HG03565 (cell line): Measurements from ENCODE around the gene APP.
"Not testable (repeated sequence)": the region's sequence is repeated elsewhere in the genome, so short reads cannot be mapped to it uniquely, and the experiment has no call there.

Source experiments
- ATAC-seq: cut with Tn5 transposase; IDR thresholded peaks from one replicate; pipeline ENCODE4 v1.9.1; 2021; ENCODE audit warnings: mild to moderate bottlenecking, moderate library complexity; ENCODE audit not compliant: unreplicated experiment

Gene APP

DNA sequence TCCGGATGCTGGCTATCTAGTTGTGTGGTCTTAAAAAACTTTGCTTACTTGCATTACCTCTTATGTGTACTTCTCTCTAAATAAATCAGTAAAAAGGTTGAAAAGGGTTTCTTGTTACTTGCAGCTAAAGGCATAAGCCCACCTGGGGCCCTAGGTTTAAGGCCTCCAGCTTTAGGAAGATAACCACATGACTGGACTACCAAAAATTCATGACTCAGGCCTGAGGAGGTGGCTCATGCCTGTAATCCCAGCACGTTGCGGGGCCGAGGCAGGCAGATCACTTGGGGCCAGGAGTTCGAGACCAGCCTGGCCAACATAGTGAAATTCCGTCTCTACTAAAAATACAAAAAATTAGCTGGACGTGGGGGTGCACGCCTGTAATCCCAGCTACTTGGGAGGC is 142.9 kb downstream of the APP start:
- no peak for ATAC-seq

DNA sequence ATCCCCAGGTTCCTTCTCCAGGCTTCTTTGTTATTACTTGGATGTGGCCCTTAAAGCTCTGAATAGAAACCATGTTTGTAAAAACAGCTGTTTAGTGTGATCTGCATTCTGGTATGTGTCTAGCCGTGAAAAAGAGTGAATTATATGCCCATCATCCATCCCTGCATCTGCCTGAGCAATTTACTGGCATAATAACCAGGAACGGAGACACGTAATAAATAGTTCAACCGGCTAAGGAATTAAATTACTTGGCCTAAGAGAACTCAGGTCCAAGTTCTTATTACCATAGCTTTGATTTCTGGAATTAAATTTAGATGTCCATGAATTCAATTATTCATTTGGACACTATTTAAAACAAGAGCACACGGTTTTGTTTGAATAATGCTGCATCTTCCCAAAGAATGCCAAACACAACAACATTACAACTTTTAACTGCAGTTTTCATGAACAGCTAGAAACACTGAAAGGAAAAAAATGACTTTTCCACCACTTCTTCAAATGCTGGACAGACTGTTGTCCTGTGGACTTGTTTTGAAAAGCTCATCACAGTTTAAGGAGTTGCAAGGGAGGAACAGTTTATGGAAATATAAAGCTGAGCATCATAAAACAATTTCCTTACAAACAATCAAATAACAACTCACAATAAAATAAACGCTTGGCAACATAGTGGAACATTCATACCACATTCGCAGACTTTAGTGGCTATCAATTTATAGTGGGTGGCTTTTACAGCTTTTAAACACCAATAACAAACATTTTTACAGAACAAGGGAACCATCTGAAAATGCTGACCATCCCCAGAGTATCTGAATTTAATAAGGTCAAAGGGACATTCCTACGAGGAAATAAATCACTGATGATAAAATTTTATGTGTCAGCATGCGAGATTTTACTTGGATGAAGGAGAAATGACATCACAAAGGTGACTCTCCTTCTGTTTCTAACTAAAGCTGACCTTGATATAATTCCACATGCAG is 144.7 kb downstream of the APP start:
- no peak for ATAC-seq

DNA sequence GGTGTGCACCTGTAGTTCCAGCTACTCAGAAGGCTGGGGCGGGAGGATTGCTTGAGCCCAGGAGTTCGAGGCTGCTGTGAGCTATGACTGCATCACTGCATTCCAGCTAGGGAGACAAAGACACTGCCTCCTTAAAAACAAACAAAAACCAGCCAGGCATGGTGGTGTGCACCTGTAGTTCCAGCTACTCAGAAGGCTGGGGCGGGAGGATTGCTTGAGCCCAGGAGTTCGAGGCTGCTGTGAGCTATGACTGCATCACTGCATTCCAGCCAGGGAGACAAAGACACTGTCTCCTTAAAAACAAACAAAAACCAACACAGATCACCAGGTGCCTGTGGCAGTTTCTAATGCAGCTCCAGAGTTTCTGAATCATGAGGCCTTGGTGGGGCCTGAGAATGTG is 147.2 kb downstream of the APP start:
- ATAC-seq: not testable (repeated sequence)

DNA sequence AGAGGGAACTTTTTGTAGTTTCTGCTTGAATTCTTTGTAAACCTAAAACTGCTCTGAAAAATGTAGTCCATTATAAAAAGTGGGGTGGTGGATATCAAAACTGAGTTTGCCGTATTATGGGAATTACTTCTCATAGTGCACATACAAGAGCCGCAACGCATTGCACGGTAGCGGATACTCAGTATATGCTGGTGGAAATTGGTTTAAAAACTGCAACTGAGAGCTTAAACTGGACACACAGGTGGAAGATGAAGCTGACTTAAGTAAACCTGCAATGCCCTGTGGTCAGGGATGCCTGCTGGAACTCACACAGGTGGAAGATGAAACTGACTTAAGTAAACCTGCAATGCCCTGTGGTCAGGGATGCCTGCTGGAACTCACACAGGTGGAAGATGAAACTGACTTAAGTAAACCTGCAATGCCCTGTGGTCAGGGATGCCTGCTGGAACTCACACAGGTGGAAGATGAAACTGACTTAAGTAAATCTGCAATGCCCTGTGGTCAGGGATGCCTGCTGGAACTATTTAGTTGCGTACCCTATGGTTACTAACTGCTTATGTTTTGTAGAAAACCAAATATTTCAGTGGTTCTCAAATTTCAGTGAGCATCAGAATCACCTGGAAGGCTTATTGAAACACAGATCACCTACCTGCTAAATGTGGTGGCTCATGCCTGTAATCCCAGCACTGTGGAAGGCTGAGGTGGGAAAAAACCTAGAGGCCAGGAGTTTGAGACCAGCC is 147.8 kb downstream of the APP start:
- ATAC-seq: not testable (repeated sequence)

DNA sequence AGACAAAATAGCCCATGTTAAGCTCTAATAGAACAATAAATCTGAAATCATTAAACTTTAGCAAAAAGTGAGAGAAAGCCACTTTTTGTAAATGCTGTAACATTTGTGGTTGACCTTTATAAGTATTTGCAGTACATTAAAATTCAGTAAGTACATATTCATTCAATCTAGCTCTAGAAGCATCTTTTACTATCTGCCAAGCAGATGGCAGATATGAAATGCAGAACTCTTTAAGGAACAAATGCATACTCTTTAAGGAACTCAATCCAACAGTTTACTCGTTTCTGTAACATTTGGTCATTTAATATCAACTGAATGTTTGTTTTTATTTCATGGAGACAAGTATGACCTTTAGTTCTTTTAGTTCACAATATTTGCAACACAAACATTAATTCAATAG is 150.1 kb downstream of the APP start:
- ATAC-seq: no peak

DNA sequence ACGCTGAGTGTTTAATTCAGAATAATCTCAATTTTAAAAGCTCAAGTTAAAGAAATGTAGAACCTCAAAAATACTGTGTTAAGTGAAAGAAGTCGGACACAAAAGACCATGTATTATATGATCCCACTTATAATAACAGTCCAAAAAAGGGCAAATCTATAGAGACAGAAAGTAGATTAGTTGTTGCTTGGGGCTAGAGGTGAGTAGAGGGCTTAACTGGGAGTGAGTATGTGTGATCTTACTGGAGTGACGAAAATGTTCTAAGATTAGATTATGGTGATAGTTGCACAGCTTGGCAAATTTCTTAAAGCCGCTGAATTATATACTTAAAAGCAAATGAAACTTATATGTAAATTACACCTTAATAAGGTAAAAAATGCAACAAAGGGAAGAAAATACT is 150.5 kb downstream of the APP start:
- ATAC-seq: no peak

DNA sequence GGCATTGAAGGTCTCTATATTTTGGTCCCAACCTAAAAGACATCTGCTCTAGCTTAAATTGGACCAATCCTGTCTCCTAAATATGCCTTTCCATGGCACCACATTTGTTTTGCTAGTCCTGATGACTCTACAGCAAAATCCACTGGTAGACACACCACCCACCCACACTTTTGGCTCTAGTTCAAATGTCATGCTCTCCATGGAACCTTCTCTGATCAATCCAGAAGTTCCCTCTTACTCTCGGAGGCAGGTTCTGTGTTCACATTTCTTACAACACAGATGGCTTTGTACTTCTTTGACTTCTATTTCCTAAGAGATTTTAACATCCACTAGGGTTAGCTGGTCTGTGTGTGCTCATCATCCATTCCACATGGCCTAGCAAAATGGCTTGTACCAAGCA is 151.3 kb downstream of the APP start:
- no peak for ATAC-seq

DNA sequence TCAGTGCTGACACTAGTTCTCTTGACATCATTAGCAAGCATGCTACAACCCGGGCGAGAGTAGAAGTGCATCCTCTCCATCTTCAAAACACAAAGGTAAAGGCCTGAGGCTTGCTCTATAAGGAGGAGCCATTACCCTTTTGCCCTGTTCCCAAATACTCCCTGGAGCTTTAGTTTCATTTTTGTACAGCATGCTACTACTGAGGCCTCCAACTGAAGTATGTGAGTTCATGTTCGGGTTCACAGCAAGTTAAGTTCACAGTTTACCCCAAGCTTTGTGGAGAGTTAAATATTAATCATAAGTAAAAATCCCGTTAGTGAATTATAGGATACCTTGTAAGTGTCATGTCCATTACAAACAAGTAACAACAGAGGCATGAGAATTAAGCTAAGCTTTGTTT is 156.6 kb downstream of the APP start:
- ATAC-seq: no peak

DNA sequence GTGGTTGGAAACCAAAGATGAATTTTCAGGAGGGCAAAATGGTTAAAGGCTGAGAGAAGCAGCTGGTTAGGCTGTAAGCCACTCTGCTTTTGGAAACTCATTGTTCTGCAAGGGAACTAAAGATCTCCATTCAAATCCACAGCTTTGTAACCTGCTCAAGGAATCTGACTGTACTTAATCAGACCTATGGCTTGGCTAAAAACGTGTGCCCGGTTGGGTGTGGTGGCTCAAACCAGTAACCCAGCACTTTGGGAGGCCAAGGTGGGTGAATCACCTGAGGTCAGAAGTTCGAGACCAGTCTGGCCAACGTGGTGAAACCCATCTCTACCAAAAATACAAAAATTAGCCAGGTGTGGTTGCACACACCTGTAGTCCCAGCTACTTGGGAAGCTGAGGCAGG is 158.1 kb downstream of the APP start:
- ATAC-seq: not testable (repeated sequence)

DNA sequence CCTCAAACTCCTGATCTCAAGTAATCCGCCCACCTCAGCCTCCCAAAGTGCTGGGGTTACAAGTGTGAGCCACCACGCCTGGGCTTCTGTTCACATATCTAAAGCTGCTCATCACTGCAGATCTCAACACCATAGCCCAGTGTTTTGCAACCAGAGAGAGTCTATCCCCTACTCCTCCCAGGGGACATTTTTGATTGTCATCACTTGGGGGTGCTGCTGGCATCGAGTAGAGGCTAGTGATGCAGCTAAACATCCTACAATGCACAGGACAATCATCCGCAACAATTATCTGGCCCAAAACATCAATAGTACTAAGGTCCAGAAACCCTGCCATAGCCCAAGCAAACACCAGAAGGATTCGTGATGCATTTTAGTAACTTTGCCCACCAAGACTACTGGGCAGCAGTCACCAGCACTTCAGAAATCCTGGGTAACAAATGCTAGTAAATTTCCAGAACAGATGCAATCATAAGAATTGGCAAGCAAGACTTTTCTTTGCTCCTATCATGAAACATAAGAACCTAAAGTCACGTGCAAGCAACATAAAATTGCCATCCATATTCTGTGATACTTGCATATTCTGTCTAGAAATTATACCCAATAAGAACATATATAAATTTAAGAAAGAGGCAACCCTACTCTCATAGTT is 159.2 kb downstream of the APP start:
- no peak for ATAC-seq

DNA sequence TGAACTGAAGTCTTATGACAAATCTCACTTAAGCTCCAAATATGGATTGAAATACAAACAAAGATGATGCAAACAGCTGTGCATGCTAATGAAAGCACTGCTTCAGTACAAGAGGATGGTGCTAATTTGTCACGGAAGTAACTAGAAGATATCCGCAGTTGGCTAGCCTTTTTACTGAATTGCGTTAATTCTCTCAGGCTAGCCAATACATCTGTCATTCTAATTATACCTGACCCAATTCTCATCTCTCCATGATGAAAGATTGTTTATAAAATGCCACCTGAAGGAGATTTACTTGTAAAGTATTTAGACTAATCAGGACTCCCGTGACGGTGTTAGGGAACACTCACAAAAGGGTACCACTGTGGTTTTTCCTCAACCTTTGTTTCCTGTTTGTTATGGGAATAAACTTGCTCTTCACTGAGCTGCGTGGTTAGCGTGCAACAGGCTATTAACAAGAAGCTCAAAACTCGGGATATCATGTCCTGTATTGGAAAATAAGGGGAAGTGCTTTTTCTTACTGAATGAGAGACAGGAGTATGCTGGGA is 162.5 kb downstream of the APP start:
- no peak for ATAC-seq

DNA sequence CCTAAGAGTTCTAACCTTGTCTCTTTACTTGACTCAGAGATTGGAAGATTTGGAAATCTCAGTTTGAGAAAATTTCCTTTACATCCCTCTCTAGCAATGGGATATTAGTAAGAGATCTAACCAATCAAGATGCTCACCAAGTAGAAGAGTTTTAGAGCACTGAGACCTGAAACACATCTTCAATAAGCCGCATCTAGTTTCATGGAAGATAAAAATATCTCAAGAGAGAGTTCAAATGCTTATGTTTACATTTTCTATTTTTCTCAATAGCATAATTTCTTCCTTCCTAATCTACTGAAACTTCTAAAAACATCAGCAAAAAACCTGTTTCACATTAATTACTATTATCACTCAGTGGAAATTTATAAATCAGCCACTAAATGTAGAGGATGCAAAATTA is 165.1 kb downstream of the APP start:
- ATAC-seq: no peak

DNA sequence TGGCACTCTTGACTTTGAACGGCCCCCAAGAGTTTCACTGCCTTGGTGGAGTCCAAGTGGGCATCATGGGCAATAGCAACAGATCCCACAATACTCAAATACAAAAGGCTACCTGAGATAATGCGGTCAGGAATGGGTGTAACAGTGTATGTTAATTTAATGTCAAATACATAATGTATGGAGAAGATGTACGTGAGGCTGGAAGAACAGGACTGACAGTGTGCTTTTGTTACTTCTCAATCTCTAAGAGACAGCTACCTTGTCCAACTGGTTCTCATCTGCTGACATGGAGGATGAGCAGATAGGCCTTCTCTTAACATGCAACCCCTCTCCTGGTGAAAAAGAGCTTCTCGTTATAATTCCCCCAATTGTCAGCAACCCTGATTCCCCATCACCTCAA is 167.2 kb downstream of the APP start:
- ATAC-seq: no peak

DNA sequence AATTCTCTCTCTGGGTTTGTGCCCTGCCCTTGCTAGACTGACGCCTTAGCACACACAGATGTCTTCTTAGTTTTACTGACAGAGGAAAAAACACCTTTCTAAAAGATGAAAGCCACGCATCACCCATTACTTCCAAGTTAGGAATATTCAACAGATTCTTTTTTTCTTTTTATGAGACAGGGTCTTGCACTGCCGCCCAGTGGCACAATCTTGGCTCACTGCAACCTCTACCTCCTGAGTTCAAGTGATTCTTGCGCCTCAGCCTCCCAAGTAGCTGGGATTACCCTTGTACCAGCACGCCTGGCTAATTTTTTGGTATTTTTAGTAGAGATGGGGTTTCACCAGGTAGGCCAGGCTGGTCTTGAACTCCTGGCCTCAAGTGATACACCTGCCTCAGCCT is 169.2 kb downstream of the APP start:
- ATAC-seq: no peak

DNA sequence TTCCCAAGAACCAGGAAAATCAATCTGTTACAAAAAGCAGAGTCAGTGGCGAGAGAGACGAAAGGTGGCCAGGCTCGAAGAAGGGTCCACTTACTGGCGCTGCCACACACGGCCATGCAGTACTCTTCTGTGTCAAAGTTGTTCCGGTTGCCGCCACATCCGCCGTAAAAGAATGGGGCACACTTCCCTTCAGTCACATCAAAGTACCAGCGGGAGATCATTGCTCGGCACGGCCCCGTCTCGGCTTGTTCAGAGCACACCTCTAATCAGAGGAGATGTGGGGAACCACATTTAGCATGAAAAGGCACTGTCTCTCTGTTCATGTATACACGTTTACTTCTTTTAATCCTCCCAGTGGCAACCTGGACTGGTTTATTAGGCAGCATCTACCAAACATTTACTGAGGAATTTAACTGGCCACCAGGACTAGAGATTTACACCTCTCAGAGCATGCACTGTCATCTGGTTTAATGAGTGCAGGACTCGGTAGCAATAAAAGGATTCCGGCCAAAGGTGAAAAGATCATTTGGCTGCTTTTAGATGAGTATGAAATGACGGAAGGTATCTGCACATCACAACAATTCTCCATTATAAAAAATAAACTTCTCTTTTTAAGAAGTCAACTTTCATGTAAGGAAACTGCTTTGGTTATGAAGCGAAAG is 170.5 kb downstream of the APP start:
- ATAC-seq: no peak

DNA sequence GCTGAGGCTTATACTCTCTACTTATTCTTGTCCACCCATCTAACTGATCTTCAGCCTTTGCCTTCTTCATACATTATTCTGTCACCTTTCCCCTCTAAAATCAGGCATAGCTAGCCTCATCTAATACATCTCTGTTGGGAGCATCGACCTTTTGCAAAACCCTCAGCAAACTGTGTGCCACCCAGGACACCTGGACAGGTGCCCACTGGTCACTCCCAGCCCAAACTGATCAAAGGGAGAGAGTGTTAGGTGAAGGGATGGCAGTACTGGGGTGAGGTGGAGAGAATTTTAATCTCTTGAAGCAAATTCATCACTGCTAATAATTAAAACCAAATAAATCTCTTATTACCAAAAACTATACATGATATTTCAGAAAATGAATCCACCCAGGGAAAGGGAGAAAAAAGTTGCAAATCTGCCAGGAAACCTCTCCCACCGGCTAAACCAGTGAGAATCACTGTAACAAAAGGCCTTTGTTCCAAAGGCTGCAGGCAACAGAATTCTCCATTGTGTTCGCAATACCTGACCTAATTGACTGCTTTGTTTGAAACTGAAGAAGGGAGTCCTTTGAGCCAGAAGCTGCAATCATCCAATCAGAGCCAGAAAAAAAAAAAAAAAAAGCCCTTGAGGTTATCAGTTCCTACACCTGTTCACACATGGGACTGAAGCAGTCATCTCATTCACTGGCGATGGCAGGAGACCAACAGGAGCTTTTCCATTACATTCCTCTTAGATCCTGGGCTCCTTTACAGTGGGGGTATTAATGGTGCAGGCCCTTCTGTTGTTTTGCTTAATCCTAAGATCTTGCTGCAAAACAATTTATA is 172.6 kb downstream of the APP start:
- no peak for ATAC-seq

DNA sequence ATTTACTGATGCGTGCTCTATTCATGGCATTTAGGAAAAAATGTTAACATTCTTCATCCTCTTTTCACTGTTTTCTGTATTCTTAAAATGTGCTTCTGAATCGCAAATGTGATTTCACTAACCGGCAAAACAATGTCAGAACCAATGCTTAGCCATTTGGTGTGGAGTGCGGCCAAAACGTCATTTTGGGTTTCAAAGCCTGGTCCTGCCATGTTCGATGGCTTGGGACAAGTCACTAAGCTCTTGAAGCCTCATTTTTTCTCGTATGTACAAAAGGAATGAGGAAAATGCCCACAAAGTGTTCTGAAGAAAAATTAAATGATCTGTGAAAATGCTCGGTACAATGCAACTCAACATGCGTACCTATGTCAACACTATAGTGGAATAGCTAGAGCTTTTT is 175.3 kb downstream of the APP start:
- no peak for ATAC-seq

DNA sequence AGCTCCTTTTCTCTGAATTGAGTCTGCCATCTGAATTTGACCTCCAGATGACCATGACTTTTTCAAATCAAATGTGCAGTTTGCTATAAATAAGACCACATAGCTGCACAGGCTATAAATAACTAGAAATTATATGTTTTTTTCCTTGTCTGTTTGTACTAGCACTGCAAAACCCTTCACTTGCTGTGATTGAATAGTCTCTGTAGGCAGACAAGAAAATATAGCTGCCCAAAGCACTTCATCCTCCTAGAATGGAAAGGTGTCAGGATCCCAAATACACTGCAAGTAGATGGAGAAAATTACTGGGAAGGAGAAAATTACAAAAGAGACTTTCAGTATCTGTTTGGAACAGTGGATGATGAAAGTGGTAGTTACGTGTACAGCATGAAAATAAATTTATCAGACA is 175.8 kb downstream of the APP start:
- no peak for ATAC-seq

DNA sequence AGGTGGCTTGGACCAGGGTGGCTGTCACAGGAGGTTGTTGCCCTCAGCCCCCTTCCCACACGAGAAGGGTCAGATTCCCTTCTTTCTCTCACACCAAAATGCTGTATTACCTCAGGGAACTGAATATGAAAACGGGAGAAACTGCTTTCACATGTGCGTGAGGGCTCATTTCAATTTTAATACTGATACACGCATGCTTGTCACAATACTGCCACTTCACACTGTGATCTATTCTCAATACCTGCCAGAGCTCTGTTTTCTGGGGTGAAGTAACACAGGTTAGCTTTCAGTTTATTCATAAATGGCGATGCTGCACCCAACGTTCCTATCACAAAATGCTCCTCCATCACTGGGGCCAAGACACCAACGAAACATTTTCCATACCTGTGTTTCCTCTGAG is 181.8 kb downstream of the APP start:
- no peak for ATAC-seq

DNA sequence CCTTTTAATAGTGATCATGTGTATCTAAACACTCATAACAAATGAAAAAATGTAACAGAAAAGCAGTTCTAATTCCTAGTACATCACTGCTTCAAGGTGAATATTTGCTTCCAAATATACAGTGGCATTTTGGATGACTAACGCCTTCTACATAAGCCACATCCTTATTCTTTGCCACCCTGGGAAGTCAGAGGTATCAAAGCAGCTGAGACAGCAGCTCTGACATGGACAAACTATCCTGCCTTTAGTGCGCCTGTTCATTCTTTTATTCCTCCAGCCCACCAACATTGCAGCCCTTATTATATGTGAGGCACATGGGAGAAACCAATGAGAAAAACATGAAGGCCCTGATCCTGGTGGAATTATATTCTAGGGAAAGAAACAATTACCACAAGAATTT is 183.0 kb downstream of the APP start:
- no peak for ATAC-seq
